SK-N-SH (cell line): ENCODE measurements around the gene SLC30A10.

Source experiments
- CTCF ChIP-seq: fragments of 200-600 bp; sonication (generic); IDR thresholded peaks from 2 replicates; pipeline ENCODE4 v1.6.1; 2017; ENCODE audit warnings: antibody characterized with exemption, mild to moderate bottlenecking, moderate library complexity
- EP300 ChIP-seq, 2 experiments: IDR thresholded peaks; 2 replicates each; pipeline versions ENCODE4 v1.4.0 to v1.6.1; 2012; ENCODE audit warnings: borderline replicate concordance in 1 of 2, low read depth in 1 of 2, low read length in 1 of 2
- EZH2phosphoT487 ChIP-seq: fragments of 200-600 bp; sonication (generic); IDR thresholded peaks from 2 replicates; pipeline ENCODE4 v1.6.1; 2017; ENCODE audit warnings: low read depth, mixed run types, mild to moderate bottlenecking, antibody characterized with exemption, moderate library complexity, borderline replicate concordance
- FOXM1 ChIP-seq: IDR thresholded peaks from 2 replicates; pipeline ENCODE4 v1.4.0; 2012; ENCODE audit warnings: low read depth, mild to moderate bottlenecking
- GABPA ChIP-seq: IDR thresholded peaks from 2 replicates; pipeline ENCODE4 v1.4.0; 2012; ENCODE audit warnings: low read depth, mild to moderate bottlenecking
- GATA2 ChIP-seq: sonication (generic); formaldehyde crosslinking; IDR thresholded peaks from 2 replicates; pipeline ENCODE4 v1.5.0; 2020; ENCODE audit warnings: mild to moderate bottlenecking, missing genetic modification reagents
- JUND ChIP-seq: IDR thresholded peaks from 2 replicates; pipeline ENCODE4 v1.4.0; 2012
- NFIC ChIP-seq: IDR thresholded peaks from 2 replicates; pipeline ENCODE4 v1.4.0; 2012; ENCODE audit warnings: borderline replicate concordance
- PBX3 ChIP-seq: IDR thresholded peaks from 2 replicates; pipeline ENCODE4; 2012
- TEAD4 ChIP-seq: IDR thresholded peaks from 2 replicates; pipeline ENCODE4 v1.4.0; 2012; ENCODE audit warnings: mild to moderate bottlenecking, borderline replicate concordance; ENCODE audit not compliant: insufficient read depth
- YY1 ChIP-seq: IDR thresholded peaks from 2 replicates; pipeline ENCODE4 v1.4.0; 2012; ENCODE audit warnings: low read depth, mild to moderate bottlenecking
- TF ChIP-seq, protein P1 (sequence below): IDR thresholded peaks from 2 replicates; pipeline ENCODE4 v1.4.0; 2012; ENCODE audit warnings: low read depth
- TF ChIP-seq, protein P2 (sequence below): IDR thresholded peaks from 2 replicates; pipeline ENCODE4 v1.4.0; 2012; ENCODE audit warnings: low read depth, borderline replicate concordance

GRCh38 chr1:219882096-219882495, 46.3 kb downstream of the SLC30A10 start:
- TF ChIP-seq CTCF (no peak), NFIC (no peak), YY1 (no peak), PBX3 (no peak), EP300 (IDR thresholded peaks at IDR 0.05; ENCODE audit: borderline replicate concordance in 1 of 2, low read depth in 1 of 2, low read length in 1 of 2) (no peak), JUND (no peak), GATA2 (no peak), EZH2phosphoT487 (no peak), GABPA (no peak), TEAD4 (no peak), FOXM1 (no peak)
- TF ChIP-seq, protein P1, sequence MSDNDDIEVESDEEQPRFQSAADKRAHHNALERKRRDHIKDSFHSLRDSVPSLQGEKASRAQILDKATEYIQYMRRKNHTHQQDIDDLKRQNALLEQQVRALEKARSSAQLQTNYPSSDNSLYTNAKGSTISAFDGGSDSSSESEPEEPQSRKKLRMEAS, result no peak
- TF ChIP-seq, protein P2, sequence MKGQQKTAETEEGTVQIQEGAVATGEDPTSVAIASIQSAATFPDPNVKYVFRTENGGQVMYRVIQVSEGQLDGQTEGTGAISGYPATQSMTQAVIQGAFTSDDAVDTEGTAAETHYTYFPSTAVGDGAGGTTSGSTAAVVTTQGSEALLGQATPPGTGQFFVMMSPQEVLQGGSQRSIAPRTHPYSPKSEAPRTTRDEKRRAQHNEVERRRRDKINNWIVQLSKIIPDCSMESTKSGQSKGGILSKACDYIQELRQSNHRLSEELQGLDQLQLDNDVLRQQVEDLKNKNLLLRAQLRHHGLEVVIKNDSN, result no peak
